Right forelimb (tissue), 1 donor: ENCODE results near the gene DYNC2LI1.

Experiments
- DNase-seq: peaks from one replicate; pipeline ENCODE4 v3.0.0-alpha.2; 2018

The DYNC2LI1 gene

GRCh38 chr2:43851011-43851980 lies 77.5 kb downstream of the DYNC2LI1 start:
- no peak for DNase-seq

- DNase-seq, result no peak
These were observed 78.4 kb downstream of the DYNC2LI1 start for GRCh38 chr2:43852196-43852730.

GRCh38 chr2:43853141-43854081 lies 79.6 kb downstream of the DYNC2LI1 start:
- no peak for DNase-seq

- no peak for DNase-seq
These were observed 80.8 kb downstream of the DYNC2LI1 start for GRCh38 chr2:43854671-43855070.

- DNase-seq, result no peak
These were observed 81.5 kb downstream of the DYNC2LI1 start for GRCh38 chr2:43855292-43855691.
